ENCODE results near the gene NCOA6.

DNA sequence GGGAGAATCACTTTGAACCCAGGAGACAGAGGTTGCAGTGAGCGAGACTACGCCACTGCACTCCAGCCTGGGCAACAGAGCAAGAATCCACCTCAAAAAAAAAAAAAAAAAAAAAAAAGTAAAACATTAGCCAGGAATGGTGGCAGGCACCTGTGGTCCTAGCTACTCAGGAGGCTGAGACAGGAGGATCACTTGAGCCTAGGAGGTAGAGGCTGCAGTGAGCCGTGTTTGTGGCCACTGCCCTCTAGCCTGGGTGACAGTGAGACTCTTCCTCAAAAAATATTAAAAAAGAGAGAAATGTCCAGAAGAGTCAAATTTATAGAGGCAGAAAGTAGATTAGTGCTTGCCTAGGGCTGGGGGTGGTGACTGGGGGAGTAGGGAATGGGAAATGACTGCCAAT lies 141.8 kb downstream of the NCOA6 start:
- TF ChIP-seq, protein P1, sequence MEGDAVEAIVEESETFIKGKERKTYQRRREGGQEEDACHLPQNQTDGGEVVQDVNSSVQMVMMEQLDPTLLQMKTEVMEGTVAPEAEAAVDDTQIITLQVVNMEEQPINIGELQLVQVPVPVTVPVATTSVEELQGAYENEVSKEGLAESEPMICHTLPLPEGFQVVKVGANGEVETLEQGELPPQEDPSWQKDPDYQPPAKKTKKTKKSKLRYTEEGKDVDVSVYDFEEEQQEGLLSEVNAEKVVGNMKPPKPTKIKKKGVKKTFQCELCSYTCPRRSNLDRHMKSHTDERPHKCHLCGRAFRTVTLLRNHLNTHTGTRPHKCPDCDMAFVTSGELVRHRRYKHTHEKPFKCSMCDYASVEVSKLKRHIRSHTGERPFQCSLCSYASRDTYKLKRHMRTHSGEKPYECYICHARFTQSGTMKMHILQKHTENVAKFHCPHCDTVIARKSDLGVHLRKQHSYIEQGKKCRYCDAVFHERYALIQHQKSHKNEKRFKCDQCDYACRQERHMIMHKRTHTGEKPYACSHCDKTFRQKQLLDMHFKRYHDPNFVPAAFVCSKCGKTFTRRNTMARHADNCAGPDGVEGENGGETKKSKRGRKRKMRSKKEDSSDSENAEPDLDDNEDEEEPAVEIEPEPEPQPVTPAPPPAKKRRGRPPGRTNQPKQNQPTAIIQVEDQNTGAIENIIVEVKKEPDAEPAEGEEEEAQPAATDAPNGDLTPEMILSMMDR (IDR thresholded peaks at IDR 0.05): no peak
- TF ChIP-seq EZH2 (IDR thresholded peaks at IDR 0.05; ENCODE audit: borderline replicate concordance, insufficient read depth, low read depth, low read length, poor library complexity, severe bottlenecking): no peak

All from B cell (primary cell).